Fibroblast of lung (primary cell): ENCODE measurements around the gene NOP56.

Experiments used
- CTCF ChIP-seq, 2 donors: IDR thresholded peaks in 1 of 2; conservative IDR thresholded peaks in 1 of 2; 1 replicate in 1 of 2; 2 replicates in 1 of 2; pipeline ENCODE4 v1.5.1; 2011 to 2012; ENCODE audit warnings: low read length in 2 of 2, control low read depth in 1 of 2, inconsistent platforms in 1 of 2, low read depth in 1 of 2, mild to moderate bottlenecking in 1 of 2
- EZH2 ChIP-seq: IDR thresholded peaks from 2 replicates; pipeline ENCODE4 v1.5.1; 2012; ENCODE audit warnings: low read length, control low read depth, mild to moderate bottlenecking; ENCODE audit errors: missing control alignments

GRCh38 chr20:2706688-2707352 lies 54.4 kb downstream of the NOP56 start:
- TF ChIP-seq CTCF (conservative IDR thresholded peaks at IDR 0.05 in 1 of 2, IDR thresholded peaks at IDR 0.05 in 1 of 2; ENCODE audit: low read depth in 1 of 2, low read length in 2 of 2) (no peak), EZH2 (no peak)
